NCI-H2196 (cell line): ENCODE data around the gene EPHB3.
A peak's percentile ranks its signal among the peaks of the same experiment; 100 is the strongest.

Source experiments
- DNase-seq: peaks from one replicate; lab custom pipeline; 2025; ENCODE audit not compliant: unreplicated experiment; lab: John Stamatoyannopoulos, UW

EPHB3 gene

DNA sequence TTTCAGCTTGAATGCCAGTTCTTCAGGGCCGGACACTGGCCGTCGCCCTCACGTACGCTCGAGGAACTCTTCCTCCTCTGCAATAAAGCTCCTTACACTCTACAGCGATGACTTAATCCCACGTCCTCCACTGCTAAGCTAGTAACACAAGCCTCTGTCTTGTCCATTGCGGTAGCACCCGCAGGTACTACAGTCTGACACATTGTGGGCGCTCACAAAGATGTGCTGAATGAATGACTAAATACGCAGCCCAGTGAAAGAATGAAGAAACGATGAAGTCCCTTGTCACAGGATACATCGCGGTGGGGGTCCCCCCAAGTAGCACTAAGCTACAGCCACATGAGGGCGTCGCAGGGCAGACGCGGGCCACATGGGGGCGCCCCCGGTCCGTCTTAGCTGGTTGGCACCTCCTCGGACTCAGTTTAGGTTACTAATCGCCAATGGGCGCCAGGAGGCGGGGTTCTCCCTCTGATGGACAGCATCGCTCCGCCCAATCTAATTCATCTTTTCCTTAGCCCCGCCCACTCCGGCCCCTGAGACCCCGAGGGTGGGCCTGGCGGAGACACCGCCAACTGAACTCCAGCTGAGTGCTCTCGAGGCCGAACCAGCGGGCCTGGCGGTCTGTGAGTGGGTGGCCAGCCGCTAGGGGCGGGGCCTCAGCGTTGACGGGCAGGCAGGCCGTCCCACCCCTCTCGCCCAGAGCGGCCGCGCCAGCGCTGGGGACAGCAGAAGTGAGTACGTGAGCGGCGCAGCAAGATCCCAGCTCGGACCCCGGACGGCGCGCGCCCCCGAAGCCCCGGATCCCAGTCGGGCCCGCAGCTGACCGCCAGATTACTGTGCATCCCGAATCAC is at the start of gene EPHB3:
EPHB3 (plus strand) TSS at position 725 of the 852 bp plus-strand sequence. CDS start 451 bp downstream, outside the sequence.
- peak; percentile 100 for DNase-seq

DNA sequence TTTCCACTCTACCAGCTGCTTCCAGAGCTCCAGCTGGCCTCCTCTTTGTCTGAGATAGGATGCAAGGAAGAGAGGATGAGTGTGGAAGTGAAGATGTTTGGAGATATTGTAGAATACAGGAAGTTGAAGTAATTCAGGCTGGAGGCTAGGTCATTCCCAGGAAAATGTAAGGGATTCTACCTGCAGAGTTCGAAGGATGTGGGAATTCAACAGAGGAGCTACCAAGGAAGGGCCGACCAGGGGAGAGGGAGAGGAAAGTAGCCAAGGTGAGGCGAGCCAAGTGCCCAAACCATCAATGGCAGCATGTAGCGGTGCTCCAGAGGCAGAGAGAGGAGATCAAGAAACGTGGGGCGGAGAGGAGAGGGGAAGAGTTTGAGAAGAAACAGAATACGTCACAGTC is 49.0 kb upstream of the EPHB3 start:
- no peak for DNase-seq

GRCh38 chr3:184513276-184514170 is 48.1 kb upstream of the EPHB3 start:
- peak; percentile 98 for DNase-seq

- DNase-seq = peak; percentile 66
Measured at GRCh38 chr3:184514171-184514490, 47.5 kb upstream of the EPHB3 start.

DNA sequence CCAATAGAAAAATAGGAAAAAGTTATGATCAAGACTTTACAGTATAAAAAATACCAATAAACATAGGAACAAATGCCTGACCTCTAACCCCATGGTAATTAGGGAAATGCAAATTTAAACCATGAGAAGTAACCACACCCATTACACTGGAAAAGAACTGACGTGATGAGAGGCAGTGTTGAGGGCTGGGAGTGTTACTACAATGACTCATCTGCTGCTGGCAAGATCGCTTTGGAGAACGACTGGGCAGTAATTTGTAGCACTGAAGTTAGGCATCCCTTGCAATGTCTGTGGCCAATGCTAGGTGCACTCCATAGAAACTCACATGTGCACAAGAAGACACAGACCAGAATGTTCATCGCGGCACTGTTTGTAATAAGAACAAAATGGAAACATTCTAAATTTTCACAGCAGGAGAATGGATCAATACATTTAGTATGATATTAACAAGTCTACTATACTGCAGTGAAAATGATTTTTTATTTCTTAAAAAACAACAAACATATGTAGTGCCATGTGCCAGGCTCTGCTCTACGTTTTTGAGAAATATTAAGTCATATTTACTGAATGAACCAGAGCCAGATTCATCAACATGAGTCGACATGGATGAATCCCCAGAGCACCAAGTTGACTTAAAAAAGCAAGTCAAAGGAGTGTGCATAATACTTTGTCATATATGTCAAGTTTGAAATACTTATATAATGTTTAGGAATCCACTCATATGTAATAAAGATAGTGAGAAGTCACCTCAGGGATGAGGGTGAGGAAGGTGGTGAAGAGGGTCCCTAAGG is 37.6 kb upstream of the EPHB3 start:
- DNase-seq = peak; percentile 60

DNA sequence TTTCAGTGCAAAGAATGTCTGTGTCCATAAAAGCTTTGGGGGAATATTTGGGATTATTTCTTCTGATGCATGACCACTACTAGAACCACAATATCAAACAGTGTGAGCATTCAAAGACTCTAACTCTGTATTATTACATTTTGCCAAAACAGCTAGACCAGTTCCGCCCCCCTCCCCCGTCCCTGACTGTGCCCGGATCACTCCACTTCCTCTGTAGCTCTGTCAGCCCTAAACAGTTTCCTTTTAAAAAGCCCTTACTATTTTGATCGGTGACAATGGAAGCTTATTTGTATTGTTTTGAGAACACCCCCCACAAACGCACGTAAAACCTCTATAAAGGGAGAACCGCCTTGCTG is 36.6 kb upstream of the EPHB3 start:
- peak; percentile 59 for DNase-seq

GRCh38 chr3:184525337-184526087 is 36.1 kb upstream of the EPHB3 start:
- DNase-seq = peak; percentile 84

DNA sequence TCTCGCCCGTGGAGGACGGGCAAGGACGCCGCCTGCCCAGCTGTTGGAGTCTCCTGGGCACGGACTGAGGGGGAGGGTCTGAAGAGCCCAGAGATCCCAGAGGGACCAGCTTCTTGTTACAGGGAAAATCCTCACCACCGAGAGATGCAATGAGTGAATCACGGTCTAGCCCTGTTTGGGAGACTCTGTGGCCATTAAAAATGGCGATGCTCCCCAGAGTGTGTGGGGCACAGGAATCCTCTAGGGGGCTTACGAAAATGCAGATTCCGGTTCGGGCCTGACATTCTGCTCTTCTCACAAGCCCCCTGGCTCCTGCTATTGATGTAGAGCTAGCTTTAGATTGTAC is 35.5 kb upstream of the EPHB3 start:
- no peak for DNase-seq

DNA sequence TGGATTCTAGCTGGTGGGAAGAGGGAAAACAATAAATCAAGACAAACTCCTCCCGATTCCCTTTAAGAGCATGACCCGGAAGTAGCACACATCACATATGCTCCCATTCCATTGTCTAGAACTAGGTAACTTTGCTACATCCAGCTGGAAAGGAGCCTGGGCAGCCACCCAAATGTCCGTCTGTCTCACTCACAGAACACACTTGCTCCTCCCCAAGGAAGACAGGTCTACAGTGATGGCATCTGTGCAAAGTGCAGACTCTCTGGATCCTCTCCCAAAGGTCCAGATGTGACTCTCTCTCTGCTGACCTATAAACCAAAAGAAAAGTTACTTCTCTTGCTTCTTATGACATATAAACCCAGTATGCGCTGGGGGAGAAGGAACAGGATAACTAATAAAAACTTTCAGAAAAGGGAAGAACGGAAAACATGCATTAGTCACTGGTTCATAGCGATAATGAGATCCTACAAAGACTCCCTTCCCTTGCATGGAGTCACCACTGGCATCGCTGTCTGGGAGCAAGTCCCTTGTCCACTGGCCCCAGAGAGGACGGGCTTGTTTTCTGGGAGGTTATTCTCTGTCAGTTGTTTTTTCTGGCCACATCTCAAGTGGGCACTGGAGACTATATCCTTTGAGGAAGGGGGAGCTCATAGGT is 29.8 kb upstream of the EPHB3 start:
- no peak for DNase-seq

GRCh38 chr3:184532940-184533732 is 28.4 kb upstream of the EPHB3 start:
- no peak for DNase-seq

DNA sequence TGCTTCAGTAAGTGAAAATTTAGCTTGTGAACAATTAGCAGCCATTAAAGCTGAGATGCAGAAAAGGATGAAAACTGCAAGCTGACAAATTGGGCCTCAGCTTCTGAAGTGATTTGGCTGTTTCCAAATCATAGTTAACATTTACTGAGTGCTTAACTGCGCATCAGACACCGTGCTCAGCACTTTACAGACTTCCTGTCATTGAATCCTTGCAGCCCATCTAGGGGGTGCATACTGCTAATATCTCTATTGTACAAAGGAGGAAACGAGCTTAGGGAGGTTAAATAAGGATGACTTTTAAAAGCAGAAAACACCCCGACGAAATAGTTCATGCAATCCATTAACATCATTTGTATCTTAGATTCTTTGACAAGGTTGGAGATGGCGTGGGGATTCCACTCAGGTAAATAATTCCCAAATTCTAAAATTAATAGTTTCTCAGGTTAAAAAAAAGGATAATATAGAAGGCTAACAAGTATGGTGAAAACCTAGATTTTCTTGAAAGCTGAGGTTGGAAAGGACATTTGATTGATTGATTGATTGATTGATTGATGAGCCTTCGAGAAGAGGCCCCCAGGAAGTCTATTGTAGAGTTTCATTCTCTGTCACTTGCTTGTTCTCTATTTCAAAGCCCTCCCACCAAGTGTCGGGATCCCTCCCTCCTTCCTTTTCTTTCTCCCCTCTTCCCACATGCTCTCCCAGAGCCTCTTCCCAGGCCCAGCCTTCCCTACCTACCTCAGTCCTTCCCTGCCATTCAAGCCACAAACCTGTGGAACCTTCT is 23.5 kb upstream of the EPHB3 start:
- no peak for DNase-seq

DNA sequence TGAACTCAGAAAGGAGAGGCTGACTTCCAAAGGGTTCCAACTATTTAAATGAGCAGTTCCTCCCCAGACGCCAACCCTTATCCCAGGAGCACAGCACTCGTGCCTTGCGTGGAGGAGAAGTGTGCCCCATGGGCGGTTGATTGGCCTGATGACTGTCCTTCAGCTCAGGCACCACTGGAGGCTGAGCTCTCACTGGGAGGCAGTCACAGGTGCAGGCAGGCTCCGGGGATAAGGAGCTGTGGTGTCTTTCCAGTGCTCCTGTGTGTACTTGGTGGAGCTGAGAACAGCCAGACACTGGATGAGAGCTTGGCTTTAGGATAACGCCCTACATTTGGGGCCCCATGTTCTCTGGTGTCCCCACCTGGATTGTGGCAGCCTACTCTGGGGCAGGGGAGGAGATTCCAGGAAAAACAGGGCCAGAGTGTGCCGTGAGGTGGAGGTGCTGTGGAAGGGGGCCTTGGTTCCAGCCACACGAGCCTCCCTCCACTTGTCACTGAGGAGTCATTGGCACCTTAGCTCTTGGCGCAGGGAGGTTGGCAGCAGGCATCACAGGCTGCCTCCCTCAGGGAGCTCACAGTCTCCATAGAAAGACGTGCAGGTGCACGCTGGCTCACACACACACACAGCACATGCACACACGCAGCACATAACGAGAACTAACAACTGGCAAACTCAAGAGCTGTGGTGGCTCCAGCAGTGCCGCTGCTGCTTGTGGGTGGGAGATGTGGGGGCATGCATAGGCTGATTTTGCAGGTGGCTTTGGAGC is 22.7 kb upstream of the EPHB3 start:
- DNase-seq = no peak

DNA sequence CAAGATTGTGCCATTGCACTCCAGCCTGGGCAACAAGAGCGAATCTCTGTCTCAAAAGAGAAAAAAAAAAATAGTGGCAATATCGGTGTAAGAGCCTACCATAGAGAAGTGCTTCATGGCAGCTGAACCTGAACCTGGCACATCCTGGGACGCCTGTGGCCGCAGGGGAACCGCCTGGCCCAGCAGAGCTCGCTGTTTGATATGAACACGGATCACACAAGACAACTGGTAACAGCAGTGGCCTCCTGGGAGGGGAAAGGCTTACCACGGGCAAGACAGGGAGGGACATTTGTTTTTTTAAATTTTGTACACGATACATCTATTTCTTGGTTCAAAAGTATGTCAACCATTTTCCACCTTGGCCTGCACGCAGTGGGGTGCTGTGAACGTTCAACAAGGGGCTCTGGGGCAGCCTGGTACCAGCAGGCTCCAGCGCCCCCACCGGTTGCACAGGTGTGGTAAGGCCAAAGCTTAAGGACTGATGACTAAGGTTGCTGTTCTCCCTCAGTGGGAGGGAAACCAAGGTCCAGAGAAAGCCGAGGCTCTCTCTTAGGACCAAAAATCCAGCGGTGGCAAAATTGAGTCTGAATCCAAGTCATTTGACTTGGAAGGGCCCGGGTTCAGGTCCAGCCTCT is 21.7 kb upstream of the EPHB3 start:
- no peak for DNase-seq

DNA sequence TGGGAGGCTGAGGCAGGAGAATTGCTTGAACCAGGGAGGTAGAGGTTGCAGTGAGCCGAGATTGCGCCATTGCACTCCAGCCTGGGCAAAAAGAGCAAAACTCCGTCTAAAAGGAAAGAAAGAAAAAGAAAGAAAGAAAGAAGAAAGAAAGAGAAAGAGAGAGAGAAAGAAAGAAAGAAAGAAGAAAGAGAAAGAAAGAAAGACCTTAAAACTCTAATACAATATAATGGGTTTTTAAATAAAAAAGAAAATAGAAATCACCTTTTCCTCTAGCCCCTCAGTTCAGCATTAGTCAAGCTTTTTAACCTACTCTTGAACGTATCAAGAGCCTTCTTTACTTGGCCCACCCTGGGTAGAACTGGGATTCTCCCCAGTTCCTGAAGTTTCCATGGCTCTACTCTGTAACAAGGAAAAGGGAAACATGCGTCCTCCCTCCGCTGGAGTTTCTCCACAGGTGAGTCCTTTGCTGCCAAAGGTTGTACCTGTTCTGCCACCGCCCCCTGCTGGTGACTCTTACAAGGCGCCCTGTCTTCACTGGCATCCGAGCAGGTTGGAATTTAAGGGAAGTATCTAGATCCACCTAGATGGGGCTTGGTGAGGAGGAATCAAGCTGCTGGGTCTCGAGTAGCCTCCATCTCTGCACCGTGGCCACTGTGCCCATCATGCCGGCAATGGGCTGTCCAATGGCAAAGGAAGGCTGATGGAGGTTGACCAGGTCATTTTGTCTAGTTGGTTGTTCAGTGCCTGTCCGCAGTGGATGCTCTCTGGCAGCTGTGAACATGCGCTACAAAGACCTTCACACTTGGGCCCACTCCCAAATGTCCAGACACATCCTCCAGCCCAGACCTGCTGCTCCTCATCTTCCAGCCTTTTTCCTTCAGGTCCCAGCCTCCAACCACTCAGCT is 20.6 kb upstream of the EPHB3 start:
- DNase-seq = peak; percentile 98

- no peak for DNase-seq
Measured at GRCh38 chr3:184541886-184542562, 19.6 kb upstream of the EPHB3 start.

- no peak for DNase-seq
Measured at GRCh38 chr3:184542577-184542976, 19.0 kb upstream of the EPHB3 start.
